ENCODE measurements around the gene SLC35B2.

- no peak for TF ChIP-seq CTCF (IDR thresholded peaks at IDR 0.05)
- TF ChIP-seq POLR2A (IDR thresholded peaks at IDR 0.05) = no peak
- no peak for TF ChIP-seq POLR2AphosphoS5 (IDR thresholded peaks at IDR 0.05)
These were observed 35.5 kb upstream of the SLC35B2 start for GRCh38 chr6:44292661-44293365.

Measured in breast epithelium (tissue), 3 donors.